ENCODE data around the gene HSPA8. TPM values are rescaled to one million over a fixed set of nuclear protein-coding genes. Genes with fewer than 3 reads are reported as not detected.

The HSPA8 gene
- total RNA-seq, 2 donors from 2014 or later, result 1,572 to 1,940 TPM

DNA sequence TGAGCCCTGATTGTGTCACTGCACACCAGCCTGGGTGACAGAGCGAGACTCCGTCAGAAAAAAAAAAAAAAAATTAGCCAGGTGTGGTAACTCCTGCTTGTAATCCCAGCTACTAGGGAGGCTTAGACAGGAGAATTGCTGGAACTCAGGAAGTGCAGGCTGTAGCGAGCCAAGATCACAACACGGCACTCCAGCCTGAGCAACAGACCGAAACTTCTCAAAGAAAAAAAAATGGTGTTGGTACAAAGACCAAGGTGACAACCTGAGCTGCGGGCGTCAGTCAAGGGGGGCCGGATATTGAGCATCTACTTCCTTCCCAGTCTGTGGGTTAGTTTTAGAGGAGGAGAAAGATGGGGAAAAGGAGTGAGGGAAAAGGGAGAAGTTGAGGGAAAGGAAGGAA is 48.5 kb upstream of the HSPA8 start:
- DNase-seq, result no peak
- H3K9me3 Mint-ChIP-seq, result no peaks in the 10 kb centered on the region
- no peak overlapping the region for H3K27ac ChIP-seq (ENCODE audit: low read depth, low read length)
- H3K9me3 ChIP-seq (ENCODE audit: control insufficient read depth, low read length), result no peaks in the 10 kb centered on the region
- peaks cover 22% of the 10 kb centered on the region for H3K36me3 ChIP-seq (ENCODE audit: control insufficient read depth, insufficient read depth, low read length)
- no peaks in the 10 kb centered on the region for H3K27me3 Mint-ChIP-seq (ENCODE audit: insufficient read depth)
- TF ChIP-seq, protein P1, sequence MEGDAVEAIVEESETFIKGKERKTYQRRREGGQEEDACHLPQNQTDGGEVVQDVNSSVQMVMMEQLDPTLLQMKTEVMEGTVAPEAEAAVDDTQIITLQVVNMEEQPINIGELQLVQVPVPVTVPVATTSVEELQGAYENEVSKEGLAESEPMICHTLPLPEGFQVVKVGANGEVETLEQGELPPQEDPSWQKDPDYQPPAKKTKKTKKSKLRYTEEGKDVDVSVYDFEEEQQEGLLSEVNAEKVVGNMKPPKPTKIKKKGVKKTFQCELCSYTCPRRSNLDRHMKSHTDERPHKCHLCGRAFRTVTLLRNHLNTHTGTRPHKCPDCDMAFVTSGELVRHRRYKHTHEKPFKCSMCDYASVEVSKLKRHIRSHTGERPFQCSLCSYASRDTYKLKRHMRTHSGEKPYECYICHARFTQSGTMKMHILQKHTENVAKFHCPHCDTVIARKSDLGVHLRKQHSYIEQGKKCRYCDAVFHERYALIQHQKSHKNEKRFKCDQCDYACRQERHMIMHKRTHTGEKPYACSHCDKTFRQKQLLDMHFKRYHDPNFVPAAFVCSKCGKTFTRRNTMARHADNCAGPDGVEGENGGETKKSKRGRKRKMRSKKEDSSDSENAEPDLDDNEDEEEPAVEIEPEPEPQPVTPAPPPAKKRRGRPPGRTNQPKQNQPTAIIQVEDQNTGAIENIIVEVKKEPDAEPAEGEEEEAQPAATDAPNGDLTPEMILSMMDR (conservative IDR thresholded peaks at IDR 0.05), result no peak
- WGBS, 2 experiments (ENCODE audit: insufficient coverage in 1 of 2, insufficient read length in 1 of 2), result 89% methylated on average over 6 to 8 of the region's 8 CpGs
- H3K27me3 ChIP-seq (ENCODE audit: control insufficient read depth, insufficient read depth, low read length, poor library complexity, severe bottlenecking), result no peaks in the 10 kb centered on the region
- H3K4me1 ChIP-seq (ENCODE audit: control insufficient read depth, insufficient read depth, low read length), result peaks cover 12% of the 10 kb centered on the region
- peaks cover 35% of the 10 kb centered on the region for H3K36me3 Mint-ChIP-seq (ENCODE audit: low read depth)
- H3K9ac ChIP-seq (ENCODE audit: extremely low read depth, low read length, poor library complexity, severe bottlenecking), result no peak overlapping the region
- H3K27ac Mint-ChIP-seq, result peak overlapping the region; percentile 84
- H3K4me3 Mint-ChIP-seq, result no peak overlapping the region
- peaks cover 34% of the 10 kb centered on the region for H3K4me1 Mint-ChIP-seq
- no peak overlapping the region for H3K4me3 ChIP-seq (ENCODE audit: low read length)

DNA sequence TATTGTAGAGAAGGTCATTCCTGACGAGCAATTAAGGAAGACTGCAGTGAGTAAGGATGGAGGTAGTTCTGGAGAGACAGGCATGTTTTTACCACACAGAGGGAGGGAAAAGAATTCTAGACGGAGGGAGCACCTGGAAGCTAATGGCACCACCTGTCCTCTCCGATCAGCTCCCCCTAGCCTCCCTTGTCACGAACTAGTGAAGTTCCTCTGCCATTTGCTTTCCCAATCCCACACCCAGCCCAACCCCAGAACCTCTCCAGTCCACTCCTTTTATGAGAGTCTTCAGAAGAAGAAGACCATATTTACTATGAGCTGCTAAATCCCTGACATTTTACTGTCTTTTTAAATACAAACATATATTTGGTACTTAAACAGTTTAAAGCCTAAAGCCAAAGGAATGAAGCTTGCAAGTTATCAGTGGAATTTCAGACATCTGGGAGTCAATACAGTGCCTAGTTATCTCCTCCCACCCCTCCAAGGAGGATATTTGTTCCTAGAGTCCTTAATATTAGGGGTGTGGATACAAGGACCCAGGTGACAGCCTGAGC is 46.1 kb upstream of the HSPA8 start:
- no peak overlapping the region for H3K9ac ChIP-seq (ENCODE audit: extremely low read depth, low read length, poor library complexity, severe bottlenecking)
- H3K27ac ChIP-seq (ENCODE audit: low read depth, low read length), result no peak overlapping the region
- Mint-ChIP-seq H3K27me3 (ENCODE audit: insufficient read depth) (no peaks in the 10 kb centered on the region), H3K36me3 (ENCODE audit: low read depth) (peaks cover 19% of the 10 kb centered on the region), H3K4me1 (peaks cover 43% of the 10 kb centered on the region), H3K9me3 (no peaks in the 10 kb centered on the region), H3K27ac (peak overlapping the region; percentile 88), H3K4me3 (no peak overlapping the region)
- DNase-seq, result peak; percentile 53
- no peak overlapping the region for H3K4me3 ChIP-seq (ENCODE audit: low read length)
- WGBS, 2 experiments (ENCODE audit: insufficient coverage in 1 of 2, insufficient read length in 1 of 2), result 73 to 90% methylated on average over 2 to 4 of the region's 4 CpGs
- H3K36me3 ChIP-seq (ENCODE audit: control insufficient read depth, insufficient read depth, low read length), result peaks cover 10% of the 10 kb centered on the region
- no peaks in the 10 kb centered on the region for H3K9me3 ChIP-seq (ENCODE audit: control insufficient read depth, low read length)
- no peaks in the 10 kb centered on the region for H3K27me3 ChIP-seq (ENCODE audit: control insufficient read depth, insufficient read depth, low read length, poor library complexity, severe bottlenecking)
- H3K4me1 ChIP-seq (ENCODE audit: control insufficient read depth, insufficient read depth, low read length), result peaks cover 12% of the 10 kb centered on the region
- TF ChIP-seq, protein P1 (conservative IDR thresholded peaks at IDR 0.05), result no peak

DNA sequence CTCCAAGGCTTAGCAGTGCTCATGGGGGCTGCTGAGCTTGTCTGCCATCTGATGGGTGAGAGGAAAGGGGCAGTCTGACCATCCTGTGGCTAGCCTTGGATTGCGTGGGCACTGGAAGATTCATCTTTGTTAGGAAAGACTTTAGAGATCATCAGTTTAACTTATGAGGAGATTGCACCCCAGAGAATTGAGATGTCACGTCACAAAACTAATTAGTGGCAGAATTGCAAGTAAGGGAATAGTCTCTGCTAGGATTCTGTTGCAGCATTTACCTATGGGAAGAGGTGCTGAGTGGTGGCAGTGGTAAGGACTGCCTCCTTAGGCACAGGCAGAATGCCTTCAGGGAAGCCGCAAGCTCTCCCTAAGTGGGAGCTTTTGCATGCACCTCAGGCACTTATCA is 42.8 kb upstream of the HSPA8 start:
- no peak overlapping the region for H3K27ac ChIP-seq (ENCODE audit: low read depth, low read length)
- H3K36me3 ChIP-seq (ENCODE audit: control insufficient read depth, insufficient read depth, low read length), result peaks cover 5% of the 10 kb centered on the region
- H3K9ac ChIP-seq (ENCODE audit: extremely low read depth, low read length, poor library complexity, severe bottlenecking), result no peak overlapping the region
- no peak for DNase-seq
- peaks cover 40% of the 10 kb centered on the region for H3K4me1 Mint-ChIP-seq
- no peaks in the 10 kb centered on the region for H3K9me3 Mint-ChIP-seq
- H3K4me1 ChIP-seq (ENCODE audit: control insufficient read depth, insufficient read depth, low read length), result peaks cover 6% of the 10 kb centered on the region
- H3K27ac Mint-ChIP-seq, result peak overlapping the region; percentile 10
- H3K9me3 ChIP-seq (ENCODE audit: control insufficient read depth, low read length), result no peaks in the 10 kb centered on the region
- no peak overlapping the region for H3K4me3 Mint-ChIP-seq
- TF ChIP-seq, protein P1 (conservative IDR thresholded peaks at IDR 0.05), result no peak
- H3K4me3 ChIP-seq (ENCODE audit: low read length), result no peak overlapping the region
- H3K27me3 Mint-ChIP-seq (ENCODE audit: insufficient read depth), result no peaks in the 10 kb centered on the region
- H3K27me3 ChIP-seq (ENCODE audit: control insufficient read depth, insufficient read depth, low read length, poor library complexity, severe bottlenecking), result no peaks in the 10 kb centered on the region
- peaks cover 16% of the 10 kb centered on the region for H3K36me3 Mint-ChIP-seq (ENCODE audit: low read depth)
- WGBS, 2 experiments (ENCODE audit: insufficient coverage in 1 of 2, insufficient read length in 1 of 2), result 86 to 95% methylated on average over 3 of the region's 3 CpGs

Data from endodermal cell (in vitro differentiated cells).